ENCODE measurements around the gene SNX3.

The SNX3 gene

GRCh38 chr6:108175592-108176279 is 85.1 kb downstream of the SNX3 start:
- POLR2A ChIA-PET (ENCODE audit: low non-redundant PET), result no interaction called here
- no peak for TF ChIP-seq CTCF (conservative IDR thresholded peaks at IDR 0.05; ENCODE audit: low read depth)
- no peak overlapping the region for H3K27ac ChIP-seq
- no peak for DNase-seq (ENCODE audit: low spot score)
- CTCF ChIA-PET, result interaction anchor here (1.2 kb wide), 1 partner anchor 13 kb away, joined by 3 read pairs; no protein-coding TSS in a partner anchor

GRCh38 chr6:108175176-108175591 is 85.7 kb downstream of the SNX3 start:
- DNase-seq (ENCODE audit: low spot score), result no peak
- H3K27ac ChIP-seq, result no peak overlapping the region
- ChIA-PET POLR2A (ENCODE audit: low non-redundant PET) (no interaction called here), CTCF (interaction anchor here (1.2 kb wide), 1 partner anchor 13 kb away, joined by 3 read pairs; no protein-coding TSS in a partner anchor)
- no peak for TF ChIP-seq CTCF (conservative IDR thresholded peaks at IDR 0.05; ENCODE audit: low read depth)

- no peak overlapping the region for H3K27ac ChIP-seq
- no peak for TF ChIP-seq CTCF (conservative IDR thresholded peaks at IDR 0.05; ENCODE audit: low read depth)
- no peak for DNase-seq (ENCODE audit: low spot score)
- POLR2A ChIA-PET (ENCODE audit: low non-redundant PET), result no interaction called here
- CTCF ChIA-PET, result interaction anchor here (0.6 to 1.2 kb wide), 3 partner anchors 12 to 301 kb away, joined by 3 read pairs; no protein-coding TSS in a partner anchor
These were observed 86.3 kb downstream of the SNX3 start for GRCh38 chr6:108174371-108175175.

- POLR2A ChIA-PET (ENCODE audit: low non-redundant PET), result no interaction called here
- TF ChIP-seq CTCF (conservative IDR thresholded peaks at IDR 0.05; ENCODE audit: low read depth), result no peak
- no peak overlapping the region for H3K27ac ChIP-seq
- DNase-seq (ENCODE audit: low spot score), result no peak
- CTCF ChIA-PET, result no interaction called here
These were observed 88.8 kb downstream of the SNX3 start for GRCh38 chr6:108171918-108172516.

- POLR2A ChIA-PET (ENCODE audit: low non-redundant PET), result no interaction called here
- CTCF ChIA-PET, result no interaction called here
- H3K27ac ChIP-seq, result no peak overlapping the region
- DNase-seq (ENCODE audit: low spot score), result no peak
- TF ChIP-seq CTCF (conservative IDR thresholded peaks at IDR 0.05; ENCODE audit: low read depth), result no peak
These were observed 89.4 kb downstream of the SNX3 start for GRCh38 chr6:108171291-108171917.
